ENCODE results near the gene GNPAT.

Gene GNPAT

GRCh38 chr1:231213831-231214573 is 27.0 kb upstream of the GNPAT start:
- no peak for DNase-seq
- ATAC-seq = no peak

DNA sequence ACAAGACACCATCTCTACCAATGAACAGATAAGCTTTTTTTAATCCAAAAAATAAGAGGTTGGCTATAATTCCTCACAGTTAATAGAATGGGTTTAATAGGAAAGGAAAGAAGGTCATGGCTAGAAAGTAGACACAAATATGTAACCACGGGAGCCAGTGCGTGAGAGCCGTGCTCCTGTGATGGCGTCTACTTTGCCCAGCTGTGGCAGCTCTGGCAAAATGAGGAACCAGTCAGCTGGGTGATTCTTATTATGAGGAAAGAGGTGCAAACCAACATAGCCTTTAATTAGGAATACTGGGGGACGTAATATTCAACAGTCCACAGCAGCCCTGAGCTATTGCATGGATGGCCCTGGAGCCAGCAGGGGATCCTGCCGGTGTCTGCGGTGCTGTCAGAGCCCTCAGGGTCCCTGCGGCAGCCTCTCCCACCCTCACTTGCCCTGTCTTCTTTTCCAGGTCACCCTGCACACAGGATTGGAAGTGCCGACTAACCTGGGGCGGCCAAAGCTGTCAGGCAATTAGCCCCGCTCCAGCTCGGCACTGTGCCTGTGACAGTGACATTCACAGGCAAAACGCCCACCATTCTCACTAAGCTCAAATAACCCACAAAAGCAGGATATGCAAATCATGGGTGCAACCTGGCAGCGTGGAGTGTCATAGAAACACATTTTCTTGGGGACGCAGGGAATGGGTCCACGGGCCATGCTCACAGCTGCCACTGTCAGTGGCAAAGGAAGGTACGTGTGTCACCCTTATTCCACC is 25.9 kb upstream of the GNPAT start:
- DNase-seq (peak; percentile 40), ATAC-seq (peak; percentile 32)

- ATAC-seq = no peak
- no peak for DNase-seq
These were observed 25.2 kb upstream of the GNPAT start for GRCh38 chr1:231215681-231216385.

DNA sequence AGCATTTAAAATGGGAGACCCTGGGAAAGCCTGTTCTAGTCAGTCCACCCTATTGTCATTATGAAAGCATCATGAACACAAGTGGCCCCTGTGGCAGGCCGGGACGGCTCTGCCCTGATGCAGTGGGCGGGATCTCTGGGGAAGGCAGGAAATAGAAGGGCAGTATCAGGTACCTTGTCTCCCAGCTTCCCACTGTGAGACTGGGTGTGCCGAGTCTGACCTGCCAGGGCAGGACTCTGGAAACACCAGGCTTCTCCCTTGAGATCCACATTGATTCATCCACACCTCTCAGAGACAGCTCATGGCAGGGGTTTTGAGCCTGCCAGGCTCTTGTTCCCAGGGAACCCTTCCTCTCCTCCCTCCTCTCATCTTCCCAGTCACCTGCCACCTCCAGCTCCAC is 24.5 kb upstream of the GNPAT start:
- DNase-seq = peak; percentile 14

GRCh38 chr1:231217056-231217455 is 24.0 kb upstream of the GNPAT start:
- no peak for ATAC-seq

More for the DNA sequence above, 24.5 kb upstream of the GNPAT start:
- ATAC-seq = no peak

DNA sequence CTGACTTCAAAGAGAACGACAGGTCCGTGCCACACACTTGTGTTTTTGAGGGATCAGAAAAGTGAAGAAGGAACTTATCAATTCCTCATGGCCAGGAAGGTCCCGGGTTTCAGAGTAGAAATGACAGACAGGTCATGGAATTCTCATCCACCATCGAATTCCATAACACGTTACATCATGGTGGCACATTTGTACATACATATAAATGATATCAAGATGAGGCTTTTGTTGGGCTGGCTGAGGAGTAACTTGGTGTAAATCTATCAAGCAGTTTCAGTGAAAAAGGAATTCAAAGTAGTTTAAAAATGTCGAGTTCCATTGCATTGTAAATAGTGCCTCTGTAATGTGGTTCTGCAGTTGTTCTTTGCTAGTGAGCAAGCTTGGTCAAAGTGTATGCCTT is 22.9 kb upstream of the GNPAT start:
- no peak for ATAC-seq
- no peak for DNase-seq

More at GRCh38 chr1:231217056-231217455, 24.0 kb upstream of the GNPAT start:
- DNase-seq = no peak

DNA sequence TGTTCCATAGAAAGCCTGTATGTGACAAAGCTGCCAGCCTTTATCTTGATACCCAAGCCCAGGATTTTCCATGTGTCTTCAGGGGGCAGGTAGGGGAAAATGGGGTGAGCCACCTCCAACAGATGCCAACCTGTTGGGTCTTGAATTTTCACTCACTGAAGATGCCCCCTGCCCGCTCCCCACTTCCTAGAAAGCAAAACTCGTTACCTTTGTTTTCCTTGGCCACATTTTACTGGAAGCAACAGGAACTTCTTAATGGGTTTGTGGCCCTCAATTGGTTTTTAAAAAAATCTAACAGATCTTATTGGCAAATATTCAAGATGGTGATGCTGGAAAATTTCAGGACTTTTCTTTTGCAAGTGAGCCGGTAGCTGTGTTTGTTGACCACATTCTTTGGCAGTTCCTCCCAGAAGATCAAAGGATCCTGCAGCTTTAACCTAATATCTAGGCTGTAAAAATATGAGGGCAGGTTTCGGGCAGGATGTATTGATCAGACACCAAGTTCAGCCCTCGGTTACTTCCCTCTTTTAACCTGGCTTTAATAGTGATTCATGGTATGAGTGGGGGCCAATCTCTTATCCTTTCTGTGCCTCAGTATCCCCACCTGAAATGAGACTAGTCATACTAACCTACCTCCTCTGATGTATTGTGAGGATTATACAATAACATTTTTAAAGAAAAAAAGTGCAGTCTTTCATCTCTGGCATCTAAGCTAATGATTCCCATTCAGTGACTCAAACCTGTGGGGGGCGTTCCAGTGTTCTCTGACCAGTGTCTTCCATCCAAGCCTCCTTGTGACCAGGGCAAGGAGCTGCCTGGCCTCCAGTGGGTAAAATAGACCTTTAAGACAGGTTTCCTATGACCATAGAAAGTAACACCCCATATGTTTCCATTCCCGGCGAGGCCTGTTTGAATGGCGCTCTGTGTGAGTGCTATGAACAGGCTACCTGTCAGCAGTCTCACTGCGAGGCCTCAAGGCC is 21.3 kb upstream of the GNPAT start:
- ATAC-seq = no peak

DNA sequence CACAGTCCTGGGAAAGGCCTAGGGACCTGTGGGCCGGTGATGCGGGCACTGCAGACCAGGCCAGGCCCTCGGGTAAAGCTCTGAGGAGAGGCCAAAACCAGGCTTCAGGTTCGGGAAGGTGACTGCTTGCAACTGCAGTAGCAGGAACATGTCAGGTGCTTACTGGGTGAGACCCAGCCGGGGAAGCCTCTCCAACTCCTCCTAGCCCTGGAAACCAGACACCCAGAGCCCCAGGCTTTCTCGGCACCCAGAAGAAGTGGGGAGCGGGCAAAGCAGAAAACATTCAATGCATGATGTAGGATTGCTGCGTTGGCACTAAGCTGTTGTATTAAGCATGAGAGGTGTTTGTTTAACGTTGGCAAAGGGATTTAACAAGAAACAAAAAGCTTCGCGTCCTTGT is 20.2 kb upstream of the GNPAT start:
- no peak for ATAC-seq
- no peak for DNase-seq

More for the DNA sequence above, 21.3 kb upstream of the GNPAT start:
- DNase-seq = no peak

DNA sequence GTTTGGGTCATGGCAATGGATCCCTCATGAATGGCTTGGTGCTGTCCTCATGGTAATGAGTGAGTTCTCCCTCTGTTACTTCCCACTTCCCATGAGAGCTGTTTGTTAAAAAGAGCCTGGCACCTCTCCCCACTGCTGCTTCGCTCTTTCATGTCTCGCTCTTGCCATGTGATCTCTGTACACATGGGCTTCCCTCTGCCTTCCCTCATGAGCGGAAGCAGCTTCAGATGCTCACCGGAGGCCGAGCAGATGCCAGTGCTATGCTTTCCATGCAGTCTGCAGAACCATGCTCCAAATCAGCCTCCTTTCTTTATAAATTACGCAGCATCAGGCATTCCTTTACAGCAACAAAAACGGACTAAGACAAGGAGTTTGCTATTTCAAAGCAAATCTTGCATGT is 14.9 kb upstream of the GNPAT start:
- no peak for ATAC-seq
- no peak for DNase-seq

DNA sequence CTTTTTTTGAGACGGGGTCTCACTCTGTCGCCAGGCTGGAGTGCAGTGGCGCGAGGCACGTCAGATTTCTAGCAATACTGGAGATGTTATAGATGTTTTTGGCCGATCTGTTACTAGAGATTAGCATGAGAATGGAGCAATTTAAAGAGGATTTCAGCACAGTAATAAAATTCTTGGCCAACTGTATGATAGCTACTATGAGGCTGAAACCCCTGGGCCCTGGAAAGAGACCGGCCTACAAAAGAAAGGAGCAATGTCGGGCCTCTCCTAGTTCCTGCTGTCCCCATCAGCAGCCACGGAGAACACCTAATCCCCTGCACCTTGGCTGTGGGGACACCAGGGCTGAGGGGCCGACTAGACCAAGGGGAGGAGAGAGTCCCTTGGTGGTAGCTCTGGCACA is 9.5 kb upstream of the GNPAT start:
- no peak for ATAC-seq
- no peak for DNase-seq

GRCh38 chr1:231232870-231233734 is 7.9 kb upstream of the GNPAT start:
- DNase-seq (no peak), ATAC-seq (no peak)

DNA sequence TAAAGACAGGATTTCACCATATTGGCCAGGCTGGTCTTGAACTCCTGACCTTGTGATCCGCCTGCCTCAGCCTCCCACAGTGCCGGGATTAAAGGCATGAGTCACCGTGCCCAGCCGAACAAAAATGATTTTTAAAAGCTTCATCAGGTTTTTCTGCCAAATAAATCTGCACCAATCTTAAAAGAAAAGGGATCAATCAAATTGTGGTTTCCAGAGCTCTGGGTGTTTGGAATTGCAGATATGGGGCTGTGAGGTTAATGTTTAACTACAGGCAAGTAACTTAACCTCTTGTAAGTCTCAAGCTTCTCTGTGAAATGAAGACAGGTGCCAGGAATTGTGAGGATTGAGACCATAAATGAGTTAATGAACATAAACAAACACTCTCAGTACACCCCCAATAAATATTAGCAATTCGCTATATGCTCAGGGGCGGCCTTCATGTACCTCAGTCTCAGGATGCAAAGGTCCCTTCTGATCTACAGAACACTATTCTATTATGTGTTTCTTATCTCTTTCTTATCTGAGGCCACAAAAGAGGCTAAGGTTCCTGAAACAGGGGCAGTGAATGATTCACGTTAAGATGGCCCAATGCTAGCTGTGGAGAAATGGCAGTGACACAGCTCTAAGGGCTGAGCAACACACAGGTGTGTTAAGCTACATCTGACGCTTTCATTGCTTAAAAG is 7.1 kb upstream of the GNPAT start:
- no peak for ATAC-seq
- DNase-seq = no peak

DNA sequence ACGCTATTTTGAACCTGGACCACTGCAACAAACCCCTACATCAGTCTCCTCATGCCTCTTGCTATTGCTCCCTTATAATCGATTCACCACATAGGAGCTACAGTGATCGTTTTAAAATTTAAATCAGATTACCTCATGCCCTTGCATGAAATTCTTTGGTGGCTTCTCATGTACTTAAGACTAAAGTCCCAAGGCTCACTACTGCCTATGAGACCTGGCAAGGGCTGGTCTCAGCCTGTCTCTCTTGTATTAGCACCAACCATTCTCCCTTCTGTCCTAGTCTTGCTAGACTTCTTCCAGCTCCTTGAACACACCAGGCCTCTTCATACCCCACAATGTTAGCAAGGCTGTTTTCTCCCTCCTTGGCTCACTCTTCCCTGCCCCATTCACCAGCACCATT is 6.5 kb upstream of the GNPAT start:
- no peak for ATAC-seq
- no peak for DNase-seq

DNA sequence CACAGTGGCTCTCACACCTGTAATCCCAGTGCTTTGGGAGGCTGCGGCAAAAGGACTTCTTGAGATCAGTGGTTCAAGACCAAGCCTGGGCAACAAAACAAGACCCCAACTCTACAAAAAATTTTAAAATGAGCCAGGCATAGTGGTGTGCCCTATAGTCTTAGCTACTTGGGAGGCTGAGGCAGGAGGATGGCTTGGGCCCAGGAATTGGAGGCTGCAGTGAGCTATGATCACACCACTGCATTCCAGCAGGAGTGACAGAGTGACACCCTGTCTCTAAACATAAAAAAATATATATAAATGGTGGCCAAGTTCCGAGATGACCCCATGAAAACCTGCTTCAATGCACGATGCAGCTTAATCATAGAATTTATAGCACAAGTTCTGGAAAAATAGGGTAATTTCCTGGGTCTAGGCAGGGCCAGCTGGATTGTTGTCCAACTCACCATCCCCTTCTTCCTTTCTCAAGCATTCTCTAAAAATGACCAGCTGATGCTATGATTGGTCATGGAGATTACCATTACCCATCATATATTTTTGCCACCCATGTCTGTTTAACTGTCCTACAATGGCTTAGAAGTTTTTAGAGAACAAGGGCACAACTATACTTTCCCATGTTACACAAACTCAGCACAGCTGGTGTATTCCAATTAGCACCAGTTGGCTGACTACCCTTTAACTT is 5.3 kb upstream of the GNPAT start:
- no peak for ATAC-seq
- DNase-seq = no peak

DNA sequence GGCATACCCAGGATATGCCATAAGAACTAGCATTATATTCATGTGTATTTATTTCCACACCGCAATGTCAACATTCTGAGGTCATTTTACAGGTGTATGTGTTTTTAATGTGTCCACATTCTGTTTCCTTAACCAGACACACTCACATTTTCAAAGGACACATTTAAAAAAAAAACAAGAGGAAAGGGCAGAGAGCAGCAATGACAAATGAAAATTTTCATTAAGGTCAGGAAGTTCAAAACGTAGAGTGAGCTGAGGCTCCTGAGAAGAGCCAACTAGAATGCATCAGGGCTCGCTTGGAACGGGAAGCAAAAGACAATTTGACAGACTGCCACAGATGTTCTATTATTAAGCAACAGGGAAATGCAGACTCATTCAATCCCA is 4.8 kb upstream of the GNPAT start:
- DNase-seq = no peak
- ATAC-seq = no peak

DNA sequence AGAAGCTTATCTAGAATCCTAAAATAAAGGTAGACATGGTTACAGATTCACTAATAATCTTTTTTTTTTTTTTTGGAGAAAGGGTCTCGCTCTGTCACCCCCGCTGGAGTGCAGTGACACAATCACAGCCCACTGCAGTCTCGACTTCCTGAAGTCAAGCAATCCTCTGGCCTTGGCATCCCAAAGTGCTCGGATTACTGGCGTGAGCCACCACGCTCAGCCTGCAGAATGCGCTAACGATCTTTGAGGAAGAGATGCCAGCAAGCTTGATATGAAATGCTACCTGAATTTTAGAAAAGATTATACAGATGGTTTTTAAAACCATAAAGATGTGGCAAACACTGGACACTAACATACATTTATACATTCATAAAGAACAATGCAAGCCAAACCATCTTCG is 4.1 kb upstream of the GNPAT start:
- no peak for ATAC-seq
- DNase-seq = no peak

- ATAC-seq (no peak), DNase-seq (no peak)
These were observed 2.7 kb upstream of the GNPAT start for GRCh38 chr1:231238298-231238697.

- DNase-seq (no peak), ATAC-seq (peak; percentile 3)
These were observed 505 bp upstream of the GNPAT start for GRCh38 chr1:231240531-231240882.

DNA sequence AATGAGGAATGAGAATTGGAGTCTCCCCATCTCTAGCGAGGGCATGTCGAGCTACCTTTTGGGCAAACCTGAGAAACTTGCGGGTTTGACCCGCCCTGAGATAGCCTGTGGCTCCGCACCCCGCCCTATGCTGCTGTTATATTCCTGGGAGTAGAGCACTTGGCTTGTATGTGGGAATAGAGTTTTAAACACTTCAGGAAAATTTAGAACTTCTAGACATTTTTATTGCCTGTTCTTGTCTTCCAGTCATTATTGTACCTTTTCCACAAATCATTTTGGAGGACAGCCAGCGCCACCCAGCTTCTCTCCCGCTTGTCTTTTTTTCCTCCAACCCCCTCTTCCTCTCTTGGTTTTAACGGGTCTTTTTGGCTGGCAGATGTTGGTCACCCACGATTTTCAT is 738 bp downstream of the GNPAT start:
- no peak for ATAC-seq
- peak; percentile 13 for DNase-seq
